ENCODE data around the gene EXOC4. TPM values are rescaled to one million over a fixed set of nuclear protein-coding genes. Genes with fewer than 3 reads are reported as not detected.

The EXOC4 gene
- total RNA-seq, 1 donor from 2014 or later, result 84.0 TPM

GRCh38 chr7:133783276-133783675 is 530.4 kb downstream of the EXOC4 start:
- no peak for DNase-seq (ENCODE audit: low read depth)
- Histone ChIP-seq H3K4me3 (ENCODE audit: low read depth, low read length) (no peak overlapping the region), H3K36me3 (ENCODE audit: control insufficient read depth, insufficient read depth, low read length) (no peaks in the 10 kb centered on the region), H3K27me3 (ENCODE audit: control insufficient read depth, insufficient read depth, low read length) (no peaks in the 10 kb centered on the region)
- TF ChIP-seq, protein P1, sequence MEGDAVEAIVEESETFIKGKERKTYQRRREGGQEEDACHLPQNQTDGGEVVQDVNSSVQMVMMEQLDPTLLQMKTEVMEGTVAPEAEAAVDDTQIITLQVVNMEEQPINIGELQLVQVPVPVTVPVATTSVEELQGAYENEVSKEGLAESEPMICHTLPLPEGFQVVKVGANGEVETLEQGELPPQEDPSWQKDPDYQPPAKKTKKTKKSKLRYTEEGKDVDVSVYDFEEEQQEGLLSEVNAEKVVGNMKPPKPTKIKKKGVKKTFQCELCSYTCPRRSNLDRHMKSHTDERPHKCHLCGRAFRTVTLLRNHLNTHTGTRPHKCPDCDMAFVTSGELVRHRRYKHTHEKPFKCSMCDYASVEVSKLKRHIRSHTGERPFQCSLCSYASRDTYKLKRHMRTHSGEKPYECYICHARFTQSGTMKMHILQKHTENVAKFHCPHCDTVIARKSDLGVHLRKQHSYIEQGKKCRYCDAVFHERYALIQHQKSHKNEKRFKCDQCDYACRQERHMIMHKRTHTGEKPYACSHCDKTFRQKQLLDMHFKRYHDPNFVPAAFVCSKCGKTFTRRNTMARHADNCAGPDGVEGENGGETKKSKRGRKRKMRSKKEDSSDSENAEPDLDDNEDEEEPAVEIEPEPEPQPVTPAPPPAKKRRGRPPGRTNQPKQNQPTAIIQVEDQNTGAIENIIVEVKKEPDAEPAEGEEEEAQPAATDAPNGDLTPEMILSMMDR (IDR thresholded peaks at IDR 0.05; ENCODE audit: insufficient read depth, low read length, severe bottlenecking), result no peak
- no peak for FAIRE-seq

DNA sequence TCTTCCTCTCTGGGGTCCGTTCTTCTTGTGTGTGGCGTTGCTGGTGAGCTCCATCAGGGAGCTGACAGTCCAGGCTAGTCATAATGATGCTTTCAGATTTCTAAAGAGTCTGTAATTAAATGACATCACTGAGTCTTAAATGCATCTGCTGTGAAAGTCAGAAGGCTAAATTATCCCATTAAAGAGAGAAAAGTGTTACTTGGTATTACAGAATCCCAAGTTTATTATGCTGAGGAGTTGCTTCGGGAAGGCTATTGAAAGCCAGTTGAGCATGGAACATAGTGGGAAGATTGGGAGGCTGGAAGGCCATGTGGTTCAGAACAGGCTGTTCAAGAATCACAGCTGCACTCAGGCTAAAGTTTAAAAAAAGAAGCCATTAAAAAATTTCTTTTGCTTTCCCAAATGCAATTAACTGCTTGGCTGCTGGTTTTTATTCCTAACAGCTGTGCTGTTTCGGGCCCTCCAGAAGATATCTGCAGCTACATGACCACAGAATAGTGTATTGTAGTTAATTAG is 531.7 kb downstream of the EXOC4 start:
- Histone ChIP-seq H3K27me3 (ENCODE audit: control insufficient read depth, insufficient read depth, low read length) (no peaks in the 10 kb centered on the region), H3K4me3 (ENCODE audit: low read depth, low read length) (no peak overlapping the region), H3K36me3 (ENCODE audit: control insufficient read depth, insufficient read depth, low read length) (no peaks in the 10 kb centered on the region)
- FAIRE-seq, result no peak
- DNase-seq (ENCODE audit: low read depth), result no peak
- TF ChIP-seq, protein P1 (IDR thresholded peaks at IDR 0.05; ENCODE audit: insufficient read depth, low read length, severe bottlenecking), result no peak

DNA sequence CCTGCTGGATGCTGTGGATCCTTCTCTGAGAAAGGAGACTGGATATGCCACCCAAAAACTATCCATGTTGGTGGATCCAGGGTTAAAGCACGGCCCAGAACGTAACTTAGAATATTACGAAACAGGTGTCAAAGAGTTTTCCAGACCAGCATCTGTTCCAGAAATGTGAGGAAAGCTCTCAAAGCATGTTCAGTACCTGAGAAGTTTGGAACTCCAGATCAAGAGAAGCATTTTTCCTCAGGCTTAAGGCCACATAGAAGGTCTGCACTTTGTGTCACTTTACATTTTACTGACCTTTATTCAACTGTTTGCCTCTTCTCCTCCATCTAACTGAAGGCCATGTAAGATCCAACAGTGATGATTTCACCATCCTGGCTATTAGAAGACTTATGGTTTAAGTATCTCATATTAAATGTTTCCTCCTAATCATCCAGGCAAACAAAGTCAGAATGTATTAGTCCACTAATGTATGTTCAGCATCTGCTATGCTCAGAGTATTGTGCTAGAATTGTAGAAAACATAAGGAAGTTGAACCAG is 533.6 kb downstream of the EXOC4 start:
- Histone ChIP-seq H3K4me3 (ENCODE audit: low read depth, low read length) (no peak overlapping the region), H3K36me3 (ENCODE audit: control insufficient read depth, insufficient read depth, low read length) (no peaks in the 10 kb centered on the region), H3K27me3 (ENCODE audit: control insufficient read depth, insufficient read depth, low read length) (no peaks in the 10 kb centered on the region)
- FAIRE-seq, result peak; percentile 18
- TF ChIP-seq, protein P1 (IDR thresholded peaks at IDR 0.05; ENCODE audit: insufficient read depth, low read length, severe bottlenecking), result no peak
- DNase-seq (ENCODE audit: low read depth), result no peak

- DNase-seq (ENCODE audit: low read depth) (peak; percentile 52), FAIRE-seq (no peak)
- TF ChIP-seq, protein P1 (IDR thresholded peaks at IDR 0.05; ENCODE audit: insufficient read depth, low read length, severe bottlenecking), result no peak
- Histone ChIP-seq H3K36me3 (ENCODE audit: control insufficient read depth, insufficient read depth, low read length) (no peaks in the 10 kb centered on the region), H3K4me3 (ENCODE audit: low read depth, low read length) (no peak overlapping the region), H3K27me3 (ENCODE audit: control insufficient read depth, insufficient read depth, low read length) (no peaks in the 10 kb centered on the region)
Measured at GRCh38 chr7:133789974-133790373, 537.1 kb downstream of the EXOC4 start.

- no peak for FAIRE-seq
- TF ChIP-seq, protein P1 (IDR thresholded peaks at IDR 0.05; ENCODE audit: insufficient read depth, low read length, severe bottlenecking), result no peak
- no peak for DNase-seq (ENCODE audit: low read depth)
- no peaks in the 10 kb centered on the region for H3K36me3 ChIP-seq (ENCODE audit: control insufficient read depth, insufficient read depth, low read length)
- H3K4me3 ChIP-seq (ENCODE audit: low read depth, low read length), result no peak overlapping the region
- H3K27me3 ChIP-seq (ENCODE audit: control insufficient read depth, insufficient read depth, low read length), result no peaks in the 10 kb centered on the region
Measured at GRCh38 chr7:133790911-133791310, 538.0 kb downstream of the EXOC4 start.

DNA sequence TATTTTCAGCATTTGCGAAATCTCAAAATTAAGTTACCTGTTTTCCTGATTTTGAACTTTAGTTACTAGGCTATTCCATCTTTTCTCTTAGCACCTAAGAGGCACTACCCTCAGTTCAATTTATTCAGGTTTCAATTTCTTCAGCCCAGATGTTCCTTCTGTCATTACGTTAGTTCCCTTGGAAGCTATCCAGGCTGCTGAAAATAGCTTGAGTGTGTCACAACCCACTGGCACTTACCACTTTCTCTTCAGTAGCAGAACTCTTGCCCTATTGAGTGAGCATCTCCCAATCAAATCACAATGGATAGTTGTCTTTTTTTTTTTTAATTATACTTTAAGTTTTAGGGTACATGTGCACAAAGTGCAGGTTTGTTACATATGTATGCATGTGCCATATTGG is 541.6 kb downstream of the EXOC4 start:
- H3K27me3 ChIP-seq (ENCODE audit: control insufficient read depth, insufficient read depth, low read length), result no peaks in the 10 kb centered on the region
- no peak overlapping the region for H3K4me3 ChIP-seq (ENCODE audit: low read depth, low read length)
- H3K36me3 ChIP-seq (ENCODE audit: control insufficient read depth, insufficient read depth, low read length), result no peaks in the 10 kb centered on the region
- DNase-seq (ENCODE audit: low read depth), result no peak
- TF ChIP-seq, protein P1 (IDR thresholded peaks at IDR 0.05; ENCODE audit: insufficient read depth, low read length, severe bottlenecking), result no peak
- FAIRE-seq, result no peak
